ENCODE results near the gene TCF7L1. TPM values are rescaled to one million over a fixed set of nuclear protein-coding genes. Genes with fewer than 3 reads are reported as not detected.
A peak's percentile ranks its signal among the peaks of the same experiment; 100 is the strongest.

Gene TCF7L1
- polyA plus RNA-seq, 1 donor from 2014 or later = not detected

GRCh38 chr2:85134896-85135659 lies 1.9 kb downstream of the TCF7L1 start:
- H3K36me3 ChIP-seq (ENCODE audit: insufficient read depth, low read length) = no peaks in the 10 kb centered on the region
- H3K9ac ChIP-seq (ENCODE audit: low read length) = no peak overlapping the region
- H2AFZ ChIP-seq (ENCODE audit: low read depth, low read length) = no peak overlapping the region
- no peaks in the 10 kb centered on the region for H4K20me1 ChIP-seq (ENCODE audit: insufficient read depth)
- H3K4me3 ChIP-seq (ENCODE audit: low read length) = peak overlapping the region; percentile 72
- no peak overlapping the region for H3K4me2 ChIP-seq (ENCODE audit: low read length)
- peaks cover 41% of the 10 kb centered on the region for H3K27me3 ChIP-seq (ENCODE audit: insufficient read depth, low read depth, low read length)
- no peaks in the 10 kb centered on the region for H3K9me3 ChIP-seq (ENCODE audit: low read length)
- TF ChIP-seq POLR2AphosphoS5 (IDR thresholded peaks at IDR 0.05) (no peak), EZH2 (IDR thresholded peaks at IDR 0.05; ENCODE audit: borderline replicate concordance, insufficient read depth, low read length, poor library complexity, severe bottlenecking) (peak; percentile 74)
- H3K79me2 ChIP-seq (replicated peaks; ENCODE audit: insufficient read depth, low read length) = peaks cover 6% of the 10 kb centered on the region
- H3K9me2 ChIP-seq (ENCODE audit: insufficient read depth, low read length) = no peaks in the 10 kb centered on the region
- no peak overlapping the region for H3K27ac ChIP-seq (ENCODE audit: low read length)
- no peaks in the 10 kb centered on the region for H3F3A ChIP-seq (ENCODE audit: insufficient read depth, low read length, poor library complexity, severe bottlenecking)

GRCh38 chr2:85135660-85135914 lies 2.4 kb downstream of the TCF7L1 start:
- Histone ChIP-seq H3F3A (ENCODE audit: insufficient read depth, low read length, poor library complexity, severe bottlenecking) (no peaks in the 10 kb centered on the region), H3K9me3 (ENCODE audit: low read length) (no peaks in the 10 kb centered on the region), H3K4me3 (ENCODE audit: low read length) (no peak overlapping the region), H3K79me2 (replicated peaks; ENCODE audit: insufficient read depth, low read length) (peaks cover 6% of the 10 kb centered on the region), H2AFZ (ENCODE audit: low read depth, low read length) (no peak overlapping the region), H3K36me3 (ENCODE audit: insufficient read depth, low read length) (no peaks in the 10 kb centered on the region), H3K27me3 (ENCODE audit: insufficient read depth, low read depth, low read length) (peaks cover 41% of the 10 kb centered on the region), H3K4me2 (ENCODE audit: low read length) (no peak overlapping the region), H3K27ac (ENCODE audit: low read length) (no peak overlapping the region), H4K20me1 (ENCODE audit: insufficient read depth) (no peaks in the 10 kb centered on the region), H3K9me2 (ENCODE audit: insufficient read depth, low read length) (no peaks in the 10 kb centered on the region), H3K9ac (ENCODE audit: low read length) (no peak overlapping the region)
- no peak for TF ChIP-seq SMC3 (conservative IDR thresholded peaks at IDR 0.05; ENCODE audit: poor library complexity)
- TF ChIP-seq CTCF (IDR thresholded peaks at IDR 0.05; ENCODE audit: poor library complexity, severe bottlenecking) = no peak
- TF ChIP-seq MXI1 (conservative IDR thresholded peaks at IDR 0.05; ENCODE audit: poor library complexity, severe bottlenecking) = no peak
- TF ChIP-seq REST (IDR thresholded peaks at IDR 0.05; ENCODE audit: borderline replicate concordance) = no peak
- TF ChIP-seq EZH2 (IDR thresholded peaks at IDR 0.05; ENCODE audit: borderline replicate concordance, insufficient read depth, low read length, poor library complexity, severe bottlenecking) = no peak

GRCh38 chr2:85137156-85137555 lies 4.0 kb downstream of the TCF7L1 start:
- Histone ChIP-seq H4K20me1 (ENCODE audit: insufficient read depth) (no peaks in the 10 kb centered on the region), H3K9ac (ENCODE audit: low read length) (no peak overlapping the region), H3K36me3 (ENCODE audit: insufficient read depth, low read length) (no peaks in the 10 kb centered on the region), H3K9me2 (ENCODE audit: insufficient read depth, low read length) (no peaks in the 10 kb centered on the region), H3K9me3 (ENCODE audit: low read length) (no peaks in the 10 kb centered on the region), H3K79me2 (replicated peaks; ENCODE audit: insufficient read depth, low read length) (peaks cover 5% of the 10 kb centered on the region), H3K27ac (ENCODE audit: low read length) (no peak overlapping the region), H3F3A (ENCODE audit: insufficient read depth, low read length, poor library complexity, severe bottlenecking) (no peaks in the 10 kb centered on the region), H3K27me3 (ENCODE audit: insufficient read depth, low read depth, low read length) (peaks cover 38% of the 10 kb centered on the region), H2AFZ (ENCODE audit: low read depth, low read length) (no peak overlapping the region), H3K4me3 (ENCODE audit: low read length) (no peak overlapping the region), H3K4me2 (ENCODE audit: low read length) (no peak overlapping the region)
- TF ChIP-seq REST (IDR thresholded peaks at IDR 0.05; ENCODE audit: borderline replicate concordance) (no peak), MXI1 (conservative IDR thresholded peaks at IDR 0.05; ENCODE audit: poor library complexity, severe bottlenecking) (no peak), EP300 (conservative IDR thresholded peaks at IDR 0.05; ENCODE audit: poor library complexity, severe bottlenecking) (no peak), RAD21 (conservative IDR thresholded peaks at IDR 0.05) (no peak), EZH2 (IDR thresholded peaks at IDR 0.05; ENCODE audit: borderline replicate concordance, insufficient read depth, low read length, poor library complexity, severe bottlenecking) (no peak), SMC3 (conservative IDR thresholded peaks at IDR 0.05; ENCODE audit: poor library complexity) (no peak), TAF1 (IDR thresholded peaks at IDR 0.05; ENCODE audit: low read depth) (no peak), POLR2AphosphoS5 (IDR thresholded peaks at IDR 0.05) (no peak), CTCF (IDR thresholded peaks at IDR 0.05; ENCODE audit: poor library complexity, severe bottlenecking) (no peak)
